GM19397 (cell line): ENCODE results near the gene DHRS9.

Experiments used
- ATAC-seq: cut with Tn5 transposase; IDR thresholded peaks from one replicate; pipeline ENCODE4 v1.9.1; 2021; ENCODE audit warnings: mild to moderate bottlenecking, moderate library complexity; ENCODE audit not compliant: unreplicated experiment

DHRS9 gene

GRCh38 chr2:169093535-169093934 lies 24.2 kb downstream of the DHRS9 start:
- ATAC-seq: no peak

GRCh38 chr2:169094676-169095075 lies 25.3 kb downstream of the DHRS9 start:
- no peak for ATAC-seq

GRCh38 chr2:169095621-169096105 lies 26.3 kb downstream of the DHRS9 start:
- no peak for ATAC-seq

GRCh38 chr2:169104848-169105247 lies 35.5 kb downstream of the DHRS9 start:
- ATAC-seq: no peak

- ATAC-seq: no peak
Observed at GRCh38 chr2:169105476-169105875, 36.1 kb downstream of the DHRS9 start.

GRCh38 chr2:169106134-169106533 lies 36.8 kb downstream of the DHRS9 start:
- no peak for ATAC-seq

GRCh38 chr2:169106563-169107545 lies 37.5 kb downstream of the DHRS9 start:
- ATAC-seq: no peak

- peak; percentile 82 for ATAC-seq
Observed at GRCh38 chr2:169107645-169108044, 38.3 kb downstream of the DHRS9 start.

GRCh38 chr2:169108099-169108884 lies 38.9 kb downstream of the DHRS9 start:
- no peak for ATAC-seq

- ATAC-seq: no peak
Observed at GRCh38 chr2:169109502-169110409, 40.4 kb downstream of the DHRS9 start.

- ATAC-seq: no peak
Observed at GRCh38 chr2:169110419-169110818, 41.1 kb downstream of the DHRS9 start.

GRCh38 chr2:169110916-169111315 lies 41.6 kb downstream of the DHRS9 start:
- no peak for ATAC-seq

- ATAC-seq: no peak
Observed at GRCh38 chr2:169112841-169113240, 43.5 kb downstream of the DHRS9 start.

- ATAC-seq: no peak
Observed at GRCh38 chr2:169114056-169114455, 44.7 kb downstream of the DHRS9 start.

GRCh38 chr2:169116327-169116726 lies 47.0 kb downstream of the DHRS9 start:
- ATAC-seq: no peak

GRCh38 chr2:169116993-169117392 lies 47.6 kb downstream of the DHRS9 start:
- ATAC-seq: no peak

- no peak for ATAC-seq
Observed at GRCh38 chr2:169118060-169118459, 48.7 kb downstream of the DHRS9 start.

- no peak for ATAC-seq
Observed at GRCh38 chr2:169119123-169119760, 49.9 kb downstream of the DHRS9 start.

GRCh38 chr2:169119851-169120250 lies 50.5 kb downstream of the DHRS9 start:
- ATAC-seq: no peak

GRCh38 chr2:169129703-169130243 lies 60.4 kb downstream of the DHRS9 start:
- ATAC-seq: no peak
